GM21390 (cell line): ENCODE data around the gene LTBP3.
A peak's percentile ranks its signal among the peaks of the same experiment; 100 is the strongest.

ENCODE experiments used
- ATAC-seq: cut with Tn5 transposase; IDR thresholded peaks from one replicate; pipeline ENCODE4 v1.9.1; 2021; ENCODE audit not compliant: unreplicated experiment

LTBP3 gene

GRCh38 chr11:65586247-65586630, 28.1 kb upstream of the LTBP3 start:
- ATAC-seq: no peak

- no peak for ATAC-seq
These were observed 27.5 kb upstream of the LTBP3 start for GRCh38 chr11:65585396-65586246.

DNA sequence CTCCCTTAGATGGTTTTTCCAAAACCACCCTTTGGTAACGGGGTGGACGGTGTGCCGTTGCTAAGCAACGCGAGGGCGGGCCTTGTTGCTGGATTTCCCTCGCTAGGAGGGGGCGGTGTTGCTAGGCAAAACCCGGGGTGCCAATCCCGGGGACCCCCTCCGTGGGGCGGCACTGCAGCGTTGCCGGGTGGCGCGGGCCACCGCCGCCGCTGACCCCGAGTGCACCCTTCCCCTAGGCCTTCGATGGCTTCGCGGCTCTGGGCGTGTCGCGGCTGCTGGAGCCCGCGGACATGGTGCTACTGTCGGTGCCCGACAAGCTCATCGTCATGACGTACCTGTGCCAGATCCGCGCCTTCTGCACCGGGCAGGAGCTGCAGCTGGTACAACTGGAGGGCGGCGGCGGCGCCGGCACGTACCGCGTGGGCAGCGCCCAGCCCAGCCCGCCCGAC, 26.6 kb upstream of the LTBP3 start:
- no peak for ATAC-seq

DNA sequence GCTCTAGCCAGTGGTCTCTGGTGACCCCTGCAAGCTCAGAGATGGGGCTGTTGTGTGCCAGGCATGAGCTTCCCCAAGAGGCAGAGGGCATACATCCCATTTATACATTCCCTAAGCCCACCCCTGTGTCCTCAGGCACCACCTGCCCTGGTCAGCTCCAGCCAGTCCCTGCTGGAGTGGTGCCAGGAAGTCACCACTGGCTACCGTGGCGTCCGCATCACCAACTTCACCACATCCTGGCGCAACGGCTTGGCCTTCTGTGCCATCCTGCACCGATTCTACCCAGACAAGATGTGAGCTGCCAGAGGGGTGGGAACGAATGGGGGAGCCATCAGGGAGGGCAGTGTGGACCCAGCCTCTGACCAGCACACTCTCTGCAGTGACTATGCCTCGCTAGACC, 25.9 kb upstream of the LTBP3 start:
- ATAC-seq: no peak

DNA sequence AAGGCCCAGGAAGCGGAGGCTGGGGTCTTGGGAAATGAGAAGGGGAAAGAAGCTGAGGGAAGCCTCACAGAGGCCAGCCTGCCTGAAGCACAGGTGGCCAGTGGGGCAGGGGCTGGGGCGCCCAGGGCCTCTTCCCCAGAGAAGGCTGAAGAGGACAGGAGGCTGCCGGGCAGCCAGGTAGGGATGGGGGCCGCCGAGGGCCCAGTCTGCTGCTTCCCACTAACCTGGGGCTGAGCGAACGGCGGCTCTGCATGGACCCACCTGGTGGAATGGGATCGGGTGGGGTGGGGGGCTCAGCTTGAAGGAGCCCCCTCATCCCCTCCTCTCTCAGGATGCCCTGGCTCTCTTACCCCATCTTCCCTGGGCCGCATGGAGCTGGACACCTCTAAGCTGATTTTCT, 25.4 kb upstream of the LTBP3 start:
- ATAC-seq: no peak

GRCh38 chr11:65581928-65582327, 23.8 kb upstream of the LTBP3 start:
- ATAC-seq: no peak

DNA sequence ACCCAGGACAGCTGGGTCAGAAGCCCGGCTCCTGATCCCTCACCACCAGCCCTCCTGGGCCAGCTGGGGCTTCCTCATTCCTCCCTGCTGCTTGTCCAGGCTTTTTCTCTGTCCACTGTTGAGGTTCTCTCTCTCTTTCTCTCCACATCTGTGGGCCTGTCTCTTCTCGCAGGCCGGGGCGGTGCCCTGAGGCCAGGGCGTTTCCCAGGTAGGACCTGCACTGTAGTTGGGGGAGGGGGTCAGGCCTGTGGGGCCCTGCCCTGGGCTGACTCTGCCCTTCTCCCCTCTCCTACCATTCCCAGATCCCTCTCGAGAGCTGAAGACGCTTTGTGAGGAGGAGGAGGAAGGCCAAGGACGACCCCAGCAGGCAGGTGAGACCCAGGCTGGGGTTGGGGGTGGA, 22.6 kb upstream of the LTBP3 start:
- ATAC-seq: no peak

DNA sequence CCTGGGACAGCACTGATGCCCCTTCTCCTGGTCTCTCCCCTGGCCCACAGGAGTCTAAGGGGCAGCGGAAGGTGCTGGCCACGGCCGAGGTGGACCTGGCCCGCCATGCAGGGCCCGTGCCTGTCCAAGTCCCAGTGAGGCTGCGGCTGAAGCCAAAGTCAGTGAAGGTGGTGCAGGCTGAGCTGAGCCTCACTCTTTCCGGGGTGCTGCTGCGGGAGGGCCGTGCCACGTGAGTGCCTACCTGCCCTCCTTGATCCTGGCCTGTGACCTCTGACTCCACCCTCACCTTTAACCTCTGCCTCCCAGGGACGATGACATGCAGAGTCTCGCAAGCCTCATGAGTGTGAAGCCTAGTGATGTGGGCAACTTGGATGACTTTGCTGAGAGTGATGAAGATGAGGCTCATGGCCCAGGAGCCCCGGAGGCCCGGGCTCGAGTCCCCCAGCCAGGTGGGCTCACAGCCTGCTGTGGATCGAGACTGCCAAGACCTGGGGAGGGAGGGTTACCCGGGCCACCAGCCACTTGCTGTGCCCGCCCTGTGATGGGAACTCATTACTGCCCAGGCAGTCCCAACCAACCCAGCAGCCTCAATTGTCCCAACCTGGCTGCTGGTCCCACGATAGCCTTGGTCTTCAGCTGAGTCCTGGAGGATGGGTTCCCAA, 22.0 kb upstream of the LTBP3 start:
- no peak for ATAC-seq

- no peak for ATAC-seq
These were observed 21.1 kb upstream of the LTBP3 start for GRCh38 chr11:65579291-65579690.

DNA sequence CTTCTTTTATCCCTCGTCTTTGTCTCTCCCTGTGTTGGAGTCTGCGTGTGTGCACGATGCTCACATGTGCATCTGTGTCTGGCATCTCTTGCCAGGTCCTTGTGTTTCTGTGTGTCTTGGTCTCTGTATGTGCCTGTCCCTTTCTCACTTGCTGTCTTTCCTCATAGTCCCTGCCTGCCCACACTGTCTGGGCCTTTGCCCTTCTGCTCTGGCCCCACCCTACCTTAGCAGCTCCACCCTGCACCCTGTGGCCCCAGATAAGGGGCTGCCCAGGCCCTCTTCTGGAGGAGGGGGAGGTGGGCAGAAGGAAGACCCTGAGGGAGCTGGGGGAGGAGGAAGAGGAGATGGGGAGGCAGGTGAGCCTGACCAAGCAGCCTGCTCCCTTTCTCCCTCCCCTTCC, 20.5 kb upstream of the LTBP3 start:
- ATAC-seq: no peak

DNA sequence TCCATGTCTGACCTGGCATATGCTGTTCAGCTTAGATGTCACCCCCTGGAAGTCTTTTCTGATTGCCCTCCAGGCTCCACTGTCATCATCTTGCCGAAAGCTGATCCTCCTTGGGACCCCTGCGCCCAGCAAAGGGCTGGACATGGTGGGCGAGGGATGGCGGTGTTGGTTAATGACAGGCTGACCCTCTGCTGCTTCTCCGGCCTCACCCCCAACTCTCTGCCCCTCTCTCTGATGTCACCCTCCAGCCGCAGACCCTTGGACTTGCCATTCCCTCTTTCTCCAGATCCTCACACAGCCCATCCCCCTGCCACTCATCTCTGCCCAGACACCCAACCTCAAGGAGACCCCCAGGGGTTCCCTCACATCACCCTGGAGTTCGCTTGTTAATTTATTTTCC, 20.0 kb upstream of the LTBP3 start:
- ATAC-seq: no peak

DNA sequence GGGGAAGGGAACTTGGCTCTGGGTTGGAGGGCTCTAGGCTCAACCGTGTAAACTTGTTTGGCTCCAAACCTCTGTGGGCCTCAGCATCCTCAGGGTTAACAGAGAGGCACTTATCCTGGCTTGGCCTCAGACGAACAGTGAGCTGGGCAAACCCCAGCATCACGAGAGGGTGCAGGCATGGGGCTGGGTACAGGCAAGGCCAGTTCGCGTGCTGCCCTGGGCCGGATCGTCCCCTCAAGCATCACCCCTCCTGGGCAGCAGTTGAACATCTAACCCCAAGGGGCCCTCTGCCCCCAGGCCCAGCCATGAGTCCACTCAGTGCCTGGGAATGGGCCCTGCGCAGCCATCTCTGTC, 19.6 kb upstream of the LTBP3 start:
- no peak for ATAC-seq

GRCh38 chr11:65576867-65577755, 19.0 kb upstream of the LTBP3 start:
- no peak for ATAC-seq

GRCh38 chr11:65576232-65576866, 18.2 kb upstream of the LTBP3 start:
- ATAC-seq: no peak

- ATAC-seq: no peak
These were observed 17.5 kb upstream of the LTBP3 start, which contains the start of gene EHBP1L1 for GRCh38 chr11:65575568-65576231. Gene EHBP1L1 (plus strand): TSS chr11:65576053. CDS start chr11:65576303, 250 bp downstream.

DNA sequence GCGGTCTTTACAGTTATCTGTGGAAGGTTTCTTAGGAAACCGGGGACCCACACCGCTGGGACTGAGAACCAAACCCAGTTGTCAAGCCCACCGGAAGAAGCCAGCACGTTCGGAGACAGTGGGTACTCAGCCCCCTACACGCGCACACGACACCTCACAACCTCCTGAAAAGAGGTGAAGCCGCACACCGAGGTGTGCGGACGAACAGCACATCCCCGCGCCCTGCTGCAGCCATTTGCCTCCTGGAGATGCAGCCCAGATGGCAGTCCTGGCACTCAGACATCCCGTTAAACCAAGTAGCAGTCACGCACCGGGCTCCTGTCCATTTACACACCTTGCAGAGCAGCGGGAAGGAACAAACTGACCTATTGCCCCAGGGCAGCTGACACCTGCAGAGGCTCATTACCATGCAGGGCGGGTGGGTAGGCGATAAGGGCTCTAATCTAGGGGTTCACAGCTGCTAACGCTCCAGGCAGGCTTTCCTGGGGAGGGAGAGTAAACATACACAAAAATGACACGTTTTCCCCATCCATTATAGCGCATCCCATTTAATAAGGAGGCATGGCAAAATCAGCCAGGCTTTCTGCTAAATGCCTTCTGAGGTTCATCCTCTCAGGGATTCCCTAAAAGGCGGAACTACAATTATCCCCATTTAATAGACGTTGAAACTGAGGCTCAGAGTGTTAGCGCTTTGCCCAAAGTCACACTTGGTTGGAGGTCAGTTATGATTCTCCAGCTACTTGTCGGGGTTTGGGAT, 16.8 kb upstream of the LTBP3 start:
- ATAC-seq: no peak

DNA sequence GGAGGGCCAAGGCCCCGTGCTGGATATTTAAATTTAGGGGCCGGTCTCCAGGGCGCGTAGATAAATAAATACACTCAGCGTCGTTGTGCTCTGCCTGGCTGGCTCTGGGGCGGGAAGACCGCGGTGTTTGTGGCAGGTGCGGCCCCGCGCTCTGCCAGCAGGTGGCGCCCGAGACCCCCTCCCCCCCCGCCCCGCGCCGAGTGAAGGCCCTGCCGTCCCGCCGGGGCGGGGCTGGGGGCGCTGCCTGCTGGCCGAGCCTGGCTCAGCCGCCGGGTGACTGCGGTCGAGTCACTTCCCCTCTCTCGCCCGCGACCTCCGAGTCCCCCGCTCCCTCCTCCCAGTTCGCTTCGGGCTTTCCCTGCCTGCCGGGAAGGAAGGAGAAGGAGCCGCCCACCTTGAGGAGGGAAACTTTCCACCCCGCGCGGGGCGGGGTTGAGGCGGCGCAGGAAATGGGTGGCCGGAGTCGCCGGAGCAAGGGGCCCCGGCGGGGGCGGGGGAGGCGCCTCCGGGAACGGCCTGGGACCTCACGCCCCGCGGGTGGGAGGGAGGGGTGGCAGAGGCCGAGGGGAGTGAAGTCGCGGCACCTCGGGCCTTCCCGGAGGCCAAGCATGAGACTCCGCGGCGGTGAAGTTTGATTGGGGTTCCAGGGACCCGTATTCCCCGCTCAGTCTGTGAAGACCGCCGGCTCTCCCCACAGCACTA, 16.1 kb upstream of the LTBP3 start:
- ATAC-seq: peak; percentile 28

GRCh38 chr11:65573391-65574079, 15.4 kb upstream of the LTBP3 start:
- no peak for ATAC-seq
